Measurements from ENCODE around the gene LCN6. TPM values are rescaled to one million over a fixed set of nuclear protein-coding genes. Genes with fewer than 3 reads are reported as not detected.

LCN6 gene
- total and polyA plus RNA-seq, 2 of the 4 experiments (the other 2 are of a cell fraction), result not detected

- no peak overlapping the region for H2BK5ac ChIP-seq (ENCODE audit: low read depth, low read length, poor library complexity, severe bottlenecking)
- H3K56ac ChIP-seq (ENCODE audit: extremely low read depth, insufficient read depth, low read length), result no peak overlapping the region
- CTCF ChIA-PET, result no interaction called here
- 0 out of 2 replicates have a peak, but pooled peaks cover 2% of the 10 kb centered on the region for H3K4me1 ChIP-seq (ENCODE audit: control insufficient read depth, insufficient read depth, low read length)
- no peak overlapping the region for H3K27ac ChIP-seq (ENCODE audit: insufficient read depth, low read length)
- no peak overlapping the region for H3K4me2 ChIP-seq (ENCODE audit: low read depth, low read length)
- no peaks in the 10 kb centered on the region for H4K20me1 ChIP-seq (ENCODE audit: insufficient read depth, low read length)
- no peak overlapping the region for H3K9ac ChIP-seq (ENCODE audit: low read depth, low read length)
- H2BK20ac ChIP-seq (ENCODE audit: low read depth, low read length), result no peak overlapping the region
- no TSS peak for BruUV-seq (replicated peaks)
- no peak overlapping the region for H2AK5ac ChIP-seq (ENCODE audit: low read depth, low read length)
- no peak overlapping the region for H2AFZ ChIP-seq (replicated peaks; ENCODE audit: low read length, poor library complexity)
- H3K9me1 ChIP-seq (ENCODE audit: insufficient read depth, low read length), result no peaks in the 10 kb centered on the region
- H3K18ac ChIP-seq (ENCODE audit: low read depth, low read length), result no peak overlapping the region
- H3K14ac ChIP-seq (replicated peaks; ENCODE audit: low read depth, low read length), result no peak overlapping the region
- no peak overlapping the region for H3K4me3 ChIP-seq (ENCODE audit: insufficient read depth, low read depth, low read length)
- H2BK15ac ChIP-seq (ENCODE audit: low read depth, low read length), result no peak overlapping the region
- H4K91ac ChIP-seq (ENCODE audit: insufficient read depth, low read depth, low read length), result no peak overlapping the region
- POLR2A ChIA-PET (ENCODE audit: unreplicated experiment), result no interaction called here
- WGBS, 2 experiments (ENCODE audit: extremely low coverage in 2 of 2, insufficient read length in 1 of 2), result 60% methylated on average over 3 of the region's 11 CpGs; no CpG with 5 or more reads in 1 of the 2 experiments
- H3K9me3 ChIP-seq (ENCODE audit: control insufficient read depth, insufficient read depth, low read length), result no peaks in the 10 kb centered on the region
- H3K4ac ChIP-seq (ENCODE audit: low read depth, low read length), result no peak overlapping the region
- TF ChIP-seq MXI1 (IDR thresholded peaks at IDR 0.05; ENCODE audit: borderline replicate concordance, low read depth, low read length), result no peak
- no peak for TF ChIP-seq POLR2A (IDR thresholded peaks at IDR 0.05; ENCODE audit: low read depth, low read length)
- TF ChIP-seq USF2 (IDR thresholded peaks at IDR 0.05; ENCODE audit: low read depth, low read length), result no peak
- no peak for TF ChIP-seq MAZ (IDR thresholded peaks at IDR 0.05; ENCODE audit: borderline replicate concordance, low read depth, low read length)
- TF ChIP-seq RCOR1 (IDR thresholded peaks at IDR 0.05; ENCODE audit: insufficient replicate concordance, low read length), result no peak
- TF ChIP-seq RFX5 (IDR thresholded peaks at IDR 0.05; ENCODE audit: low read depth, low read length), result no peak
- TF ChIP-seq CEBPB (IDR thresholded peaks at IDR 0.05; ENCODE audit: low read depth, low read length), result no peak
- no peak for TF ChIP-seq NFE2L2 (IDR thresholded peaks at IDR 0.05; ENCODE audit: low read depth, low read length)
- no peak for TF ChIP-seq ELK1 (IDR thresholded peaks at IDR 0.05; ENCODE audit: borderline replicate concordance, low read depth, low read length)
- no peak for TF ChIP-seq CHD1 (IDR thresholded peaks at IDR 0.05; ENCODE audit: low read depth, low read length)
- TF ChIP-seq SMC3 (IDR thresholded peaks at IDR 0.05; ENCODE audit: low read depth, low read length), result no peak
- no peak for TF ChIP-seq RAD21 (IDR thresholded peaks at IDR 0.05; ENCODE audit: low read length)
- dilution Hi-C loops (cut with HindIII; ENCODE audit: low sequenced_read_pairs, unreplicated experiment) (no loop called here), intact Hi-C loops (cut with micrococcal nuclease) (no loop called here), in situ Hi-C loops (cut with MboI; ENCODE audit: low sequenced_read_pairs) (no loop called here)
- no peak overlapping the region for H2BK120ac ChIP-seq (ENCODE audit: low read depth, low read length)
- no peak for DNase-seq
- no peak overlapping the region for H2AK9ac ChIP-seq (replicated peaks; ENCODE audit: low read depth, low read length, poor library complexity)
- H3K79me1 ChIP-seq (ENCODE audit: low read depth in 1 of 2, low read length in 2 of 2), result no peaks in the 10 kb centered on the region
- H4K5ac ChIP-seq (ENCODE audit: low read depth, low read length), result no peak overlapping the region
- no peak for ATAC-seq (ENCODE audit: low read depth)
- H3K23ac ChIP-seq (ENCODE audit: low read depth, low read length), result no peak overlapping the region
- H3K36me3 ChIP-seq (ENCODE audit: control insufficient read depth, insufficient read depth, low read length), result no peaks in the 10 kb centered on the region
- no peak overlapping the region for H4K8ac ChIP-seq (ENCODE audit: low read depth in 2 of 2, low read length in 2 of 2)
- H3K27me3 ChIP-seq (ENCODE audit: control insufficient read depth, insufficient read depth, low read length), result peaks cover 13% of the 10 kb centered on the region; the same call in 1 of the 2 replicates
Observed at GRCh38 chr9:136694872-136695247, 53.5 kb downstream of the LCN6 start.

Measured in IMR-90 (cell line).